ENCODE data around the gene GPX3.

Gene GPX3

GRCh38 chr5:151014680-151015343 is 5.6 kb upstream of the GPX3 start:
- DNase-seq (ENCODE audit: low read depth in 2 of 2) = no peak

GRCh38 chr5:151015974-151016587 is 4.3 kb upstream of the GPX3 start:
- no peak for DNase-seq (ENCODE audit: low read depth in 2 of 2)

GRCh38 chr5:151016700-151017099 is 3.7 kb upstream of the GPX3 start:
- DNase-seq (ENCODE audit: low read depth in 2 of 2) = no peak

GRCh38 chr5:151017897-151018296 is 2.5 kb upstream of the GPX3 start:
- DNase-seq (ENCODE audit: low read depth in 2 of 2) = no peak

- no peak for DNase-seq (ENCODE audit: low read depth in 2 of 2)
These were observed 1.5 kb upstream of the GPX3 start for GRCh38 chr5:151018846-151019245.

GRCh38 chr5:151019331-151019730 is 1.1 kb upstream of the GPX3 start:
- DNase-seq (ENCODE audit: low read depth in 2 of 2) = no peak

GRCh38 chr5:151021746-151022145 is 1.4 kb downstream of the GPX3 start:
- DNase-seq (ENCODE audit: low read depth in 2 of 2) = no peak

GRCh38 chr5:151022511-151023018 is 2.2 kb downstream of the GPX3 start:
- DNase-seq (ENCODE audit: low read depth in 2 of 2) = no peak

GRCh38 chr5:151023047-151023615 is 2.7 kb downstream of the GPX3 start:
- no peak for DNase-seq (ENCODE audit: low read depth in 2 of 2)

GRCh38 chr5:151023651-151024050 is 3.3 kb downstream of the GPX3 start:
- no peak for DNase-seq (ENCODE audit: low read depth in 2 of 2)

GRCh38 chr5:151024440-151025249 is 4.3 kb downstream of the GPX3 start:
- no peak for DNase-seq (ENCODE audit: low read depth in 2 of 2)

GRCh38 chr5:151025250-151025606 is 4.8 kb downstream of the GPX3 start:
- no peak for DNase-seq (ENCODE audit: low read depth in 2 of 2)

GRCh38 chr5:151026088-151026487 is 5.7 kb downstream of the GPX3 start:
- DNase-seq (ENCODE audit: low read depth in 2 of 2) = no peak

- DNase-seq (ENCODE audit: low read depth in 2 of 2) = no peak
These were observed 6.3 kb downstream of the GPX3 start for GRCh38 chr5:151026679-151027078.

GRCh38 chr5:151027961-151028479 is 7.6 kb downstream of the GPX3 start:
- DNase-seq (ENCODE audit: low read depth in 2 of 2) = no peak

GRCh38 chr5:151028717-151029116 is 8.3 kb downstream of the GPX3 start:
- no peak for DNase-seq (ENCODE audit: low read depth in 2 of 2)

GRCh38 chr5:151029179-151030055 is 9.0 kb downstream of the GPX3 start:
- DNase-seq (ENCODE audit: low read depth in 2 of 2) = no peak

GRCh38 chr5:151030056-151030336 is 9.6 kb downstream of the GPX3 start:
- no peak for DNase-seq (ENCODE audit: low read depth in 2 of 2)

- DNase-seq (ENCODE audit: low read depth in 2 of 2) = no peak
These were observed 10.0 kb downstream of the GPX3 start for GRCh38 chr5:151030379-151030778.

- no peak for DNase-seq (ENCODE audit: low read depth in 2 of 2)
These were observed 11.2 kb downstream of the GPX3 start for GRCh38 chr5:151031554-151031953.

- DNase-seq (ENCODE audit: low read depth in 2 of 2) = no peak
These were observed 13.0 kb downstream of the GPX3 start for GRCh38 chr5:151033217-151033934.
